Mesodermal cell (in vitro differentiated cells): ENCODE results near the gene SRGAP2.
A peak's percentile ranks its signal among the peaks of the same experiment; 100 is the strongest.
"Not testable (repeated sequence)": the region's sequence is repeated elsewhere in the genome, so short reads cannot be mapped to it uniquely, and the experiment has no call there.

Source experiments
- H3K27ac ChIP-seq: 2 replicates; pipeline ENCODE4 v1.7.0; 2013; ENCODE audit warnings: mild to moderate bottlenecking, low read depth, low read length, moderate library complexity; ENCODE audit not compliant: severe bottlenecking
- H3K36me3 ChIP-seq: 2 replicates; pipeline ENCODE4 v1.7.1; 2013; ENCODE audit warnings: mild to moderate bottlenecking, low read length, moderate library complexity; ENCODE audit not compliant: control insufficient read depth, insufficient read depth
- H3K4me1 ChIP-seq: one replicate; pipeline ENCODE4 v1.7.1; 2013; ENCODE audit warnings: mild to moderate bottlenecking, low read length; ENCODE audit not compliant: insufficient read depth, control insufficient read depth, poor library complexity, severe bottlenecking
- H3K4me3 ChIP-seq: 2 replicates; pipeline ENCODE4 v1.7.0; 2013; ENCODE audit warnings: low read length, control low read depth, mild to moderate bottlenecking; ENCODE audit not compliant: insufficient read depth, poor library complexity, severe bottlenecking; ENCODE audit errors: extremely low read depth
- H3K9me3 ChIP-seq: 2 replicates; pipeline ENCODE4 v1.7.1; 2013; ENCODE audit warnings: mild to moderate bottlenecking, low read length, moderate library complexity; ENCODE audit not compliant: control insufficient read depth
- WGBS, 2 experiments: methylation state at CpG; one replicate each; pipeline ENCODE4 v1.1.5; 2013; ENCODE audit warnings: missing lambda C conversion rate in 2 of 2; ENCODE audit not compliant: insufficient coverage in 2 of 2; 5-methylcytosine and 5-hydroxymethylcytosine counted together

SRGAP2 gene

DNA sequence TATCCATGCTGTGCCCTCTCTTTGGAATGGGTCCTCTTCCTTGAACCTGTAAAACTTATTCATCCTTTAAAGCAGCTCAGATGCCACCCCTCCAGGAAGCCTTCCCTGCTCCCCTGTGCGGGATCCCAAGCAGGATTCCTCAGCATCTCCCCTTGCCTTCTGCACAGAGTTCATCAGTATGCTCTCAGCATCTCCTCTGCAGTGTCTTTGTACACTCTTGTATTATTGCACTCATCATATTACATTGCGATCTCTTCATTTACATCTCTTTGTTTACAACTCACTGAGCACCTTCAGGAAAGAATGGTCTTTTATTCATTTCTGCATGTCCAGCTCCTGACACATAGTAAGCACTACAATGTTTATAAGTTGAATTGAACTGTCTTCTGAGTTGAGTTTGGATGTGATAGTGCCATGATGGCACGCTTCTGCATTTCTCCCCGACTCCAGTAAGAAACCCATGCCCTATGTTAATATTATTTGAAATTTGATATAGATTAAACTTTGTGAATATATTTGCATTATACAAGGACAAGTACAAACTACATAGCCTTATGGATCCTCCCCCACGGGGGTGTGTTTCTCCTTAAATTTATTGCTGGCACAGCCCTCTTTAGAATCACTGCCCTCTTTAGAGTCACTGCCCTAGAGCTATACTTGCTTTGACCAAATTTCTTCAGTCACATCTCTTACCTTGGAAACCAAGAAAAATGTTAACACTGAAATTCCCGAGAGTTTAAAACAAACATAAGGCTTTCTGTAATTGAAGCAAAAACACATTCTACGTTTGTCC is 12.5 kb downstream of the SRGAP2 start:
- H3K4me1 ChIP-seq: not testable (repeated sequence)

DNA sequence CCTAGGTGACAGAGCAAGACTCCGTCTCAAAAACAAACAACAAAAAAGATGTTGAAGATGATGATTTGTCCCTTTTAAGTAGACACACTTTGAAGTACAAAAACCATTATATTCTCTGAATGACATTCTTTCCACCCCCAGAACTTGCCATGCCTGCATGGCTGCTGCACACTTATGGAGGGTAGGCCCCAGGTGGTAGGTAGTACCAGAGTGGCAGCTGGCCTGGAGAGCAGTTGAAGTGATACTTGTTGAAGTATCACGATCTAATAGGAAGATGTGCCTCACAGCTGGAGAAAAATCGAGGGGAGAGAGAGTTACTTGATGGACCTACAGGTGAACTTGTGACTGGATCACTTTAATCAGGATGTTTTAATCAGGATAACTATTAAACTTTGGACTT is 14.9 kb downstream of the SRGAP2 start:
- H3K27ac ChIP-seq, H3K36me3 ChIP-seq, H3K4me1 ChIP-seq, H3K9me3 ChIP-seq, H3K4me3 ChIP-seq: not testable (repeated sequence)
- WGBS, 2 experiments: no CpG with 5 or more reads among the region's 3 CpGs

More for the DNA sequence above, 12.5 kb downstream of the SRGAP2 start:
- not testable (repeated sequence) for H3K27ac ChIP-seq, H3K4me3 ChIP-seq, H3K36me3 ChIP-seq, H3K9me3 ChIP-seq
- 80% methylated on average over 1 of the region's 7 CpGs; no CpG with 5 or more reads in 1 of the 2 experiments for WGBS, 2 experiments

GRCh38 chr1:206218765-206219164 is 15.4 kb downstream of the SRGAP2 start:
- H3K4me3 ChIP-seq, H3K4me1 ChIP-seq, H3K9me3 ChIP-seq, H3K36me3 ChIP-seq, H3K27ac ChIP-seq: not testable (repeated sequence)
- WGBS, 2 experiments: no CpG with 5 or more reads among the region's 2 CpGs

DNA sequence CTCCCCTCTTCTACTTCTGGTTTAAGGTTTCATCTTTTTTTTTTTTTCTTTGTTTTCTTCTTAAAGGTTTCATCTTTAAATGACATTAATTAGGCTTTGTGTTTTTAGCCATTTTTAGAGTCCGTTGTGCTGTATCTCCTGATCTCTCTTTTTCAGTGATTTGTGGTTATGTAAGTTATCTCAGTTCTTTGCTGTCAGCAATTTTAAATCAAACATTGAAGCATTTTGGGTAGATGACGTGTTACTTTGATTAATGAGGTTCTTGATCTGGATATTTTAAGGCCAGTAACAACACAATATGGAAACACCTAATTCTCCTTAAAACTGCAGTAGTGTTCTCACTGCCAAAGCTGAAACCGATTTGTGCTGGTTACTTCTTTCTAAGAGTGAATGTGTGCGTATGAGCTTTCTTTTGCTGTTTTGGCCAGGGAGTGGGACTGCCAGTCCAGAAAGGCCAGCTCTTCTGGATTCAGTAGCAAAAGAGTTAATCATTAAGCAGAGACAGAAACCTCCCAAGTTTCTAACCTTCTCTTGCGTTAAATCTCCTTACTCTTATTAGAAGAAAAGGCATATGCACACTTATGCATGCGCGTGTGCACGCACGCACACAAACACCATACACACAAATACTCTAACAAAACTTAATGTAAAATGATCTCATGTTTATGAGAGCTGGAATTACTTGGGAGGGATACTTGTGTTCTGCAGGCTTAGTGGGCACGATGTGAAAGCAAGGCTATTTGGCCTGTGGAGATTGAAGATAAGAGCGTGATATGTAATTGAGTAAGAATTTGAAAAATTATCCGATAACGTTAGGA is 16.4 kb downstream of the SRGAP2 start:
- not testable (repeated sequence) for H3K9me3 ChIP-seq, H3K36me3 ChIP-seq, H3K4me3 ChIP-seq, H3K27ac ChIP-seq, H3K4me1 ChIP-seq
- WGBS, 2 experiments: no CpG with 5 or more reads among the region's 13 CpGs

DNA sequence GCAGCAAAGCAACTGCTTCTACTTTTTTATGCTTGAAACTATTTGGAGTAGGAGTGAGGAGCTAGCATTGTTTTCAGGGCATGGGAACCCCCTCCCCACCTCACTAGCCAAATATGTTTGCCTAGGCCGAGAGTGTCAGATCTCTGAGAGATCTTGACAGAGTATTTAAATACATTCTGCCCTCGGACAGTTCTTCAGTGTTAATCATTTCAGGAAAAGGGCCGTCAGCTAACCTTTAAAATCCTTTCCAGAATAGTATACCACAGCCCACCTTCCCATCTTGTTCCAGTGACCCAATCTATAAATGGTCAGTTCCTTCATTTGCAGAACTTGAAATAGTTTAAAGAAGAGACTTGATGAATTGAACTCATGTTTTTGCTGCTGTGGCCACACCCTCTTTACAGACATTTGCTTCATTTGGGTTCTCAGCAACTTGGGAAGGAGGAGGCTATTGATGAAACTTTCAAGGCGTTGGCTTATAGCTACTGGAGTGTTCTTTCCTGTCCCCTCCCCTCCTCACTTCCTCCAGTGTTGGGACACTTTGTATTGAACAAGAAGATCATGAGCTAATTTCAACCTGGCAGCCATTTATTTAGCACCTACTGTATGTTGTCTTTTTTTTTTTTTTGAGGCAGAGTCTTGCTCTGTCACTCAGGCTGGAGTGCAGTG is 17.1 kb downstream of the SRGAP2 start:
- 100% methylated on average over 1 of the region's 4 CpGs; no CpG with 5 or more reads in 1 of the 2 experiments for WGBS, 2 experiments
- not testable (repeated sequence) for H3K36me3 ChIP-seq, H3K4me3 ChIP-seq, H3K9me3 ChIP-seq, H3K4me1 ChIP-seq
- peak overlapping the region; percentile 16 for H3K27ac ChIP-seq

DNA sequence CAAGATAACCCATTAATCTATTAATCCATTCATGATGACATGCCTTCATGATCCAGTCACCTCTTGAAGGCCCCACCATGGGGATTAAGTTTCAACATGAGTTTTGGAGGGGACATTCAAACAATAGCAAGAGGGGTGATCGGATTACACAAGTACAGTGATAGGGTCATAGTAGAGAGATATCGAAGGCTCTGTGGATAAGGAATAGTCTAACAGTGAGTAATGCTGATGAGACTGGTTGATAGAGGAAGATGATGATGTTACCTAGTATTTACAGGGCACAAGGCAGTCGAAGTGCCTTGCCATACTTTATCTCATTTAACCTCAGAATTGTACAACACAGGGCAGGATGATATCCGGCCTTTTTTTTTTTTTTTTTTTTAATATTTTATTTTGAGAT is 18.2 kb downstream of the SRGAP2 start:
- not testable (repeated sequence) for H3K4me3 ChIP-seq, H3K9me3 ChIP-seq, H3K27ac ChIP-seq, H3K4me1 ChIP-seq, H3K36me3 ChIP-seq
- no CpG with 5 or more reads among the region's 4 CpGs for WGBS, 2 experiments

GRCh38 chr1:206224190-206224776 is 20.9 kb downstream of the SRGAP2 start:
- not testable (repeated sequence) for H3K4me1 ChIP-seq, H3K36me3 ChIP-seq, H3K9me3 ChIP-seq, H3K4me3 ChIP-seq, H3K27ac ChIP-seq
- no CpG with 5 or more reads among the region's 6 CpGs for WGBS, 2 experiments

GRCh38 chr1:206225386-206225785 is 22.0 kb downstream of the SRGAP2 start:
- H3K4me1 ChIP-seq, H3K4me3 ChIP-seq, H3K27ac ChIP-seq, H3K36me3 ChIP-seq, H3K9me3 ChIP-seq: not testable (repeated sequence)
- no CpG with 5 or more reads among the region's 4 CpGs for WGBS, 2 experiments

DNA sequence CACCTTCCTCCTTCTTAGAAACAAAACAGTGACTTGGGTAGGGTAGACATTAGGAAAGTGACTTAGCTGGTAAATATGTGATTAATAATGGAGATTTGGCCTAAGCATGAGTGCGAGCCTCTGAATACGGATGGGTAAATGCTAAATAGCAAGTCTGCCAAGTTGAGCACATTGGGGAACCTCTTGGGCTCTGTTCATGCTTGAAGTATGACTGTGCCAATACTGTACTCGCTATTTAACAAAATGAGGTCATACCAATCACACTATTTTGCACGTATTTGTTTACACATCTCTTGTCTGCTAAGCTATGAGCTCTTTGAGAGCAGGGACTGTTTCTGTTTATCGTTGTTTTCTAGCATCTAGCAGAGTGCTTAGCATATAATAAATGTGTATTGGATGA is 23.5 kb downstream of the SRGAP2 start:
- not testable (repeated sequence) for H3K27ac ChIP-seq, H3K9me3 ChIP-seq, H3K36me3 ChIP-seq, H3K4me1 ChIP-seq, H3K4me3 ChIP-seq
- no CpG with 5 or more reads among the region's 5 CpGs for WGBS, 2 experiments

- not testable (repeated sequence) for H3K27ac ChIP-seq, H3K4me1 ChIP-seq, H3K9me3 ChIP-seq, H3K36me3 ChIP-seq, H3K4me3 ChIP-seq
- whole genome bisulfite sequencing, 2 experiments: no CpG with 5 or more reads among the region's 2 CpGs
Observed at GRCh38 chr1:206229286-206229685, 25.9 kb downstream of the SRGAP2 start.
